Stimulated activated CD8-positive, alpha-beta memory T cell treated with anti-CD3 and anti-CD28 coated beads, Interleukin-7, amount 100 ng/mL, for 48 hours (primary cell): ENCODE data around the gene TMEM217.

ENCODE experiments used
- DNase-seq, 2 donors: peaks; one replicate each; pipeline ENCODE4 v3.0.0-alpha.2; 2020; ENCODE audit warnings: low read depth in 1 of 2; ENCODE audit errors: extremely low read depth in 1 of 2

Gene TMEM217

DNA sequence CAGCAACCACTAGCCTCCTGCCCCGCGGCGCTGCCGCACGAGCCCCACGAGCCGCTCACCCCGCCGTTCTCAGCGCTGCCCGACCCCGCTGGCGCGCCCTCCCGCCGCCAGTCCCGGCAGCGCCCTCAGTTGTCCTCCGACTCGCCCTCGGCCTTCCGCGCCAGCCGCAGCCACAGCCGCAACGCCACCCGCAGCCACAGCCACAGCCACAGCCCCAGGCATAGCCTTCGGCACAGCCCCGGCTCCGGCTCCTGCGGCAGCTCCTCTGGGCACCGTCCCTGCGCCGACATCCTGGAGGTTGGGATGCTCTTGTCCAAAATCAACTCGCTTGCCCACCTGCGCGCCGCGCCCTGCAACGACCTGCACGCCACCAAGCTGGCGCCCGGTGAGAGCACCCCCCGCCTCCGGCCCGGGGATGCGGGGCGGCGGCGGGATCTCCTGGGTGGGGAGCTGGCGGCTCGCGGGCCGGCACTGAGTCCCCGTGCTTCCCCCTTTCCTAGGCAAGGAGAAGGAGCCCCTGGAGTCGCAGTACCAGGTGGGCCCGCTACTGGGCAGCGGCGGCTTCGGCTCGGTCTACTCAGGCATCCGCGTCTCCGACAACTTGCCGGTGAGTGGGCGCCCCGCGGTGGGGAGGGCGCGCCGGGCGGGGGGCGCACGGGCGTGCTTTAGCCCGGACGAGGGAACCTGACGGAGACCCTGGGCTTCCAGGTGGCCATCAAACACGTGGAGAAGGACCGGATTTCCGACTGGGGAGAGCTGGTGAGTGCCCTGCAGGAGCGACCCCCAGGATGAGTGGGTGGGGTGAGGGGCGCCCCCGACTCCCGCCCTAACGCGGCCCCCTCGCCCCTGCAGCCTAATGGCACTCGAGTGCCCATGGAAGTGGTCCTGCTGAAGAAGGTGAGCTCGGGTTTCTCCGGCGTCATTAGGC lies 87.4 kb downstream of the TMEM217 start:
- DNase-seq: no peak

DNA sequence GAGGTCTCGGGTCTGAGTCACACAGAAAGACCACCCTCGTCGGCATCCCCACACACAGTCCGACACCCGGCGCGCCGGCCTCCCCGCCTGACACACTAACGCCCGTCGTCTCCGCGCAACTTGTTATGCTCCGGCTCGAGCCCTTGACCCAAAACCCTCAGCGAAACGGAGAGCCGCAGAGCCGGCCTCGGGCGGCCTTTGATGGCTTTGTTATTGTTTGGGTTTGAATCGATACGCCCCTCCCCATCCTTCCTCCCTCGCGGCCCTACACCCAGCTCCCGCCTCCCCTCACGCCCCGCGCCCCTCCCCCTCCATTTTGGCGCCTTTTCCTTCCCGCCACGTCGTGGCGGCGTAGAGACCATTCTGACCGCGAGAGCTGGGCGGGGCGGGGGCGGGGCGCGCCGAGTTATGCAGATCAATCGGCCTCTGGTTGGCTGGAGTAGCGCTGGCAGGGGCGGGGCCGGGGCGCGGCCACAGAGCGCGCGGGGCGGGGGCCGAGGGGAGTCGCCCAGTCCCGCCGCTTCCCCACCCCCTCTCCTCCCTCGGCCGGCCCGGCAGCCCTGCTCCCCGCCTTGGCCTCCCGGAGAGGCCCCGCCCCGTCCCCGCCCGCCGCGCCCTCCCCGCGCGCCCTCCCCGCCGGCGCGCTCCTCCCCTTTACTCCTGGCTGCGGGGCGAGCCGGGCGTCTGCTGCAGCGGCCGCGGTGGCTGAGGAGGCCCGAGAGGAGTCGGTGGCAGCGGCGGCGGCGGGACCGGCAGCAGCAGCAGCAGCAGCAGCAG lies 88.3 kb downstream of the TMEM217 start, which contains the start of gene PIM1:
Gene PIM1, plus strand, starts transcription at position 657 of the 777 bp plus-strand sequence. CDS start 424 bp downstream, outside the sequence.
- DNase-seq: peak; percentile 99 to 100

DNA sequence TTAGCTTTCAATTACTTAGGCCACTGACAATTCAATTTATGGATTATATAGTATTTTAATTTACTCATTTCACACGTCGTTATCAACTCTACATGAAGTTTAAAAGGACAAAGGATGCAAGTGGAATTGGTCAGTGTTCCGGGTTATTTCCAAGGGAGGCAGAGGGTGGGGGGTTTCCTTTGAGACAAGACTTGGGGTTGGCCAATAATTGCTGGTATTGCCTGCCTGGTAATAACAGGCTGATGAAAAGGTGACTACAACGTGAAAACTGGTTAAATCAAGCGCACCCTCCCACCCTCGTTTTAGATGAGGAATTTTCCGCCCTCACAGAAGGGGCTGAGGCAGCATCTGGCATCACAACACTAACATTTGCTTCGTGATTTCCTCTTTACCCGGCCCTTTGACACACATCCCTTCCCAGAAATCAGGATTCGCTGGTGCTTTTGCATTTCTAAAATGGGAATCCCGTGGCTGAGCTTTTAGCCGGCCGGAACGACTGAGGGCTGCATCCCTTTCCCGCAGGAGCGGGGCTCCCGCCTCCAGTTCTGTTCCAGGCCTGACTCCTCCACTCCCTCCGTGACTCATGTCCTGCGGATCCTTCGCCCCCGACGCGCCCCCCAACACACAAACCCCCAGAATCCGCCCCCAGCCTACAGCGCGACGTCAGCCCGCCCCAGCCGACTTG lies 89.0 kb downstream of the TMEM217 start:
- DNase-seq: no peak

DNA sequence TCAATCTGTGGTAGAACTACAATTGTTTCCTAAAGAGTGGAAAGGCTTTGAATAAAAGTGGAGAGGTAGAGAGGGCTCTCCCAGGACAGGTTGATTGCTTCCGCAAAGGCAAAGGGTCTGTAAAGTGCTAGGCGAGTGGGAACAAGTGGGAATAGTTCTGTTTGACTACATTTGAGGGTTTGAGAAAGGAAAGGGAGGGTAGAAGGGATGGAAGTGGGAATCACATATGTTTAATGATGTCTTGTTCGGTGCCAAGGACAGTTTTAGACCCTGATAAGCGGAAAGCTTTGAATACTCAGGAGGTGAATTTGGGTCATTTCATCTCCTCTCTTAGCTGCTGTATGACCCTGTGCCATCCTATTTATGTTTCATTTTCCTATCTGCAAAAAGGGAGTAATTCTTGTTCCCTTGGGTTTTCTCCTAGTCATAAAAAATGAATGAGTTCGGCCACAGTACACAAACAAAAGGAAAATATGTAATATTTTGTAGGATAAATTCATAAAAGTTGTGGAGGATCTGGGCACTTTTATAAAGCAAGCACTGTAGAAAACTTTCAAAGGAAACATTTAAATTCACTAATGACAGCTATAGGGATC lies 89.7 kb downstream of the TMEM217 start:
- no peak for DNase-seq

DNA sequence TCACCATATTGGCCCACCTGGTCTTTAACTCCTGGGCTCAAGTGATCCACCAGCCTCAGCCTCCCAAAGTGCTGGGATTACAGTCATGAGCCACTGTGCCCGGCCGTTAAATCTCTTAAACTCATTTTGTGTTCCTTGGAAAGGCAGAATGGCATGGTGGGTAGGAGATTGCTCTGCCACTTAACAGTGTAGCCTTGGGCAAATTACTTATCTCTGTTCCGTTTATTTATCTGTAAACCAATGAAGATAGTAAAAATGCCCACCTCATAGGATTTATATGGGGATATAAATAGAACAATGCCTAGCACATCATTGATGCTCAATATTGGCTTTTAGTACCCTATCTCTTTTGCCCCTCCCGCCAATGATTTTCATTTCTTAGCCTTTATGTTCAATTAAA lies 95.2 kb downstream of the TMEM217 start:
- DNase-seq: no peak
